ENCODE data around the gene MEGF8.

MEGF8 gene

DNA sequence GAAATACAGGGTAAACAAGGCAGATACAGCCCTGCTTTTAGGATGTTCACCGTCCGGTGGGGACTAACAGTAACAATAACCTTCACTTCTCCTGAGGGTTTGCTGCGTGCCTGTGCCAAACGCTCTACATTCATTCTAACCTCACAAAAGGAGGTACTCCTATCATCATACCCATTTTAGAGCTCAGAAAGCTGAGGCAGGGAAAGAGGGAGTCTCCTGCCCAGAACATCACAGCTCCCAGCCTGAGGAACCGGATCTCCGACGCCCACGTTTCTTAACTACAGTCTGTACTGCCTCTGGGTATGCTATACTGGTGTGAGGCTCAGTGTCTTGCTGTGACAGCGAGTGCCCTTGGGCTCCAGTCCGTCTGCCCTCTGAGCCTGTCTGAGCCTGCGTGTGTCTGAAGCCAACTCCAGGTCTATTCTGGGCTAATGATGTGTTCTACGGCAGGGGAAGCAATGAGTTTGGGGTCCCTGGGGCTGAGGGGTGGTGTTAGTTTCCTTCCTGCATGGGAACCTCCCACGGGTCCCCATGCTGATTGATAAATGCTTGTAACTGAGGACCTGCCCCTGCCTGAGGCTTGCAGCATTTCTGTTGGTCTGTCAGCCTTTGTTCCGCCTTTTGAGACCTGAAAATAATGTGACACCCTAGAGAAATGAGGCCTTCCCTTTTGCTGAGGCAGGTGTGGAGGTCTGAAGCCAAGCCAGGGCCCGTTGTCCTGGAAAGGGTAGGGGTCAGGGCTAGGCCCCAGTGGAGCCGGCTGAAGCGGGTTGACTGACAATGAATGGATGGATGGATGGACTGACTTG lies 96.9 kb downstream of the MEGF8 start:
- DNase-seq, result peak; percentile 9

DNA sequence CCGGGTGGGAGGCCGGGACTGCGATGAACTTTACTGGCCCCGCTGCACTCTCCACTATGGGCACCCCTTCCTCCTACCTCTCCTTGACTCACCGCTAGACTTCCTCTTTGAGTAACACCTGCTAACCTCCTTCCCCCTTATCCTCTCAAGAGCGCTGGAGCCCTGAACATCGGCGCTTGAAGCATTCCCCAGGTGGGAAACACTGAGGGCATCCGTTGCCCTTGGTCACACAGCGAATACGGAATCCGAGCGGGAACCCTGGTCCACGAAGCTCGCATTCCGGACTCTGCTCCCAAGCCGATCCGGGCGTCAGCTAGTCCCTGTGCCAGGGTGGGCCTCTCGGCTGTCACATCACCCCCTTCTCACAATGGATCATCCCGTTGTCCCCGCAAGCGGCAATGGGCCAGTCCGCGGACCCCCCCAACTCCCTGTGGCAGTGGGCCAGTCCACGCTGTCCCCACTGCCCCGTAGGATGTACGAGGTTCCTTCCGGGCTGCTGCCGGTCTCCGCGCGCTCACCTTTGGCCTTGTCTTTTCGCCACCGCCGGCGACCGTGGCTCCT lies 97.5 kb downstream of the MEGF8 start:
- peak; percentile 65 for DNase-seq

DNA sequence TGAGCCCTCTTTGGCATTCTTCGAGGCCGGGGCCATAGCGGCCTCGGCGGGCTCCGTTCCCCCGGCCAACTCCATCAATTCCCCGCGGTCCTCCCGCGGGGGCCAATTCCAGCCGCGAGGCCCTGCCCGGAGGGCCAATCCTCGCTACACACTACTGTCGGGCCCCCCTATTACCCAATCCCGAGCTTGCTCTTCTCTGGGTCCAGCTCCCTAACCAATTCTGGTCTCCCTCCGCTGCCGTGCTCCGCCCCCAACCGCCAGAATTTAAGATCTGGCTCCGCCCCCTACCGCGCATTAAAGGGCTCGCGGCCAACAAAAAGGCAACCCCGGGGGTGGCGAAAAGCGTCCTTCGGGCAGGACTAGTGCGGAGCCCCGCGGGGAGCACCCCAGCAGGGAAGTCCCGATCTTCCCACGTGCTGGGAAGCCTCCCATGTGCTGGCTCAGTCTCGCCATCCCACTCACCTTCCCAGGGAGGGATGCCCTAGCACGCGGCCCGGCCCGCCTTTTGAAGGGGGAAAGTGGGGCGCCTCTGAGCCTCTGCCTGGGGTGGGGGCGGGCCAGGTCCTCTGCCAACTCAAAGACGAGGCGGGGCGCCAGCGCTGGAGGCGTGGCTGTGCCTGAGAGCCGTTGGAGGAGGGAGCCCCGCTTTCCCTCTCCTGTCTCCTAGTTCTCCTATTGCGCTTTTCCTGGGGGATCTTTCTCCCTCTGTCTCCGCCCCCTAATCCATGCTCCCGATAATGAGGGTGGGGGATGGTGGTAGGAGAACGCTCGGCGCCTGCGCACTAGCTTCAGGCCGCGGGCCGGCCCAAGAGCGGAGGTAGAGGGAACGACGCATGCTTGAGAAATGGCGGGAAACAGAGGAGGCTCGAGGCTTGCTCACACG lies 98.3 kb downstream of the MEGF8 start:
- DNase-seq, result peak; percentile 89

DNA sequence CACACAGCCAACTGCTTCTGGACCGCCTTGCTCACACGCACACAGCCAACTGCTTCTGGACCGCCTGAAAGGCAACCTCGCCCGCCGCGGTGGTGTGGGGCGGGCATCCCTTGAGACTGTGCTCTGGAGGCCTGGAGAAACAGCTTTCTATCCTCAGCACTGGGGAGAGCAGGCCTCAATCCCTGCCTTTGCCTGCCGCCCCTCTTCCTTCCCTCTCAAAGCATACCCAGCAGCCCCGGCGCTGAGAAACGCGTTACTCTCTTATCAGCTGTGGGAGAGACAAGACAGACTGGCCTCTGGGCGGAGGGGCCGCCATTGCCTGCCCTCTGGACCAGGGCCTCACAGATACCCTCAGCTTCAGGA lies 98.9 kb downstream of the MEGF8 start:
- DNase-seq, result no peak

DNA sequence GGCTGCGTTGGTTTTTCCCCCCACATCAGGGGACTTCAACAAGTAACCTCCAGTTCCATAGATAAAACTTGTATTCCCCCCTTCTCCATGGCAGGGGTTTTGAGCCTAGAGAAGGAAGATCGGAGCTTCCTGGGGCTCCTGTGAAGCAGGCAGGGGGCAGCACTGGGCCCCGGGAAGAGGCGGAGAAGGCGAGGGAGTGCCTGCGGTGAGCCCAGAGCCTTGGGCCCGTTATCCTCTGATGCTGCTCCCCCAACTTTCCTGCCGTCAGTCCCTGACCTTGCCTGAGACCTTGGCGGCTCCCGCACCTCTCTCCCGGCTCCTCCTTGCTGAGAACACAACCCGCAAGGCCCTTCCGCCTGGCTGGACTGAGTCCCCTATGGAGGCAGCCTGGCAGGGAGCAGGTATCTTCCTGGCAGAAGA lies 99.3 kb downstream of the MEGF8 start:
- no peak for DNase-seq

DNA sequence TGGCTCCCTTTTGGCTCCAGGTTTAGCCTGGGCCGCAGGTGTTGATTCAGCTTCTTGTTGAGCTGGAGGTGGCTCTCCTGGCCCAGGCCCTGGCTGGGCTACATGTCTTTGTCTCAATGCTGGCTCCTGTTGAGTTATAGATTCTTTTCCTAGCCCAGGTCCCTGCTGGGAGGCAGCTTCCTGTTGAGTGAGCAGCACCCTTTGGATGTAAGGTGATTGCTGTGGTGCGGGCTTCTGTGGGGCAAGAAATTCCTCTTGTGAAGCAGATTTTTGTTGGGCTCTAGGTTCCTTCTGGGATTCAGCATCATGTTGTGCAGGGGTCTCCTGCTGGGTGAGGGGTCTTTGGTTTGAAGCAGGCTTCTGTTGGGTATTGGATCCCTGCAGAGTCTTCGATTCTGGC lies 101.2 kb downstream of the MEGF8 start:
- DNase-seq, result no peak

DNA sequence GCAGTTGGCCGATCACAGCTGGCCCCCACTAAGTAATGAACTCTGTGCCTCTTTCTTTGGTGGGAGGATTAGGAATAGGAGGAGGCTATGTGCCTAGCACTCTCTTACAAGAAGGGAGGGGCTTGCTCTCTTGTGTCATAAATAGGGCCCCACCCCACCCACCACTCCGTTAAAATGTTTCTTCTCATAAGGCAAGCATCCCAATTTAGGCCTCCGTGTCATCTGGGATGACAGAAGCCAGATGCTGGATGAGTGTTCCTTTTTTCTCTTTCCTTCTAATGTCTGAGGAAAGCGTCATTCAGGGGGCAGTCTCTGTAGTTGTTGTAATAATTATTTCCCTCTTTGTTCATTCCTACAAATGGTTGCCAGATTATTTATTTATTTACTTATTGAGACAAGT lies 101.9 kb downstream of the MEGF8 start, which contains the start of gene LIPE:
LIPE (minus strand) TSS at position 76 of the 400 bp plus-strand sequence. CDS start 239 bp downstream, outside the sequence.
- no peak for DNase-seq

Measured in RPMI8226 (cell line).